Astrocyte (in vitro differentiated cells and primary cell): Measurements from ENCODE around the gene UBE2D2.

ENCODE experiments used
- CTCF ChIP-seq: IDR thresholded peaks from 2 replicates; pipeline ENCODE4 v1.5.1; 2011; ENCODE audit warnings: low read depth, mild to moderate bottlenecking, inconsistent platforms, low read length, moderate library complexity; ENCODE audit not compliant: insufficient read depth
- EZH2 ChIP-seq: IDR thresholded peaks from 2 replicates; pipeline ENCODE4 v1.6.1; 2012; ENCODE audit warnings: mild to moderate bottlenecking, low read length, inconsistent platforms; ENCODE audit not compliant: insufficient read depth

- TF ChIP-seq CTCF, result no peak
- TF ChIP-seq EZH2, result no peak
Observed at GRCh38 chr5:139642891-139643871, 82.0 kb downstream of the UBE2D2 start.
